OCI-LY3 (cell line): ENCODE data around the gene POLR2B.

ENCODE experiments used
- EZH2phosphoT487 ChIP-seq: fragments of 200-600 bp; shearing (Covaris generic); IDR thresholded peaks from 2 replicates; pipeline ENCODE4 v1.6.1; 2018; ENCODE audit warnings: antibody characterized with exemption, mixed run types, low read depth
- TF ChIP-seq, protein P1 (sequence below): fragments of 200-600, 300-600 bp; sonication (generic); IDR thresholded peaks from 2 replicates; pipeline ENCODE4 v1.5.1; 2014; ENCODE audit warnings: antibody characterized with exemption, low read length, low read depth

DNA sequence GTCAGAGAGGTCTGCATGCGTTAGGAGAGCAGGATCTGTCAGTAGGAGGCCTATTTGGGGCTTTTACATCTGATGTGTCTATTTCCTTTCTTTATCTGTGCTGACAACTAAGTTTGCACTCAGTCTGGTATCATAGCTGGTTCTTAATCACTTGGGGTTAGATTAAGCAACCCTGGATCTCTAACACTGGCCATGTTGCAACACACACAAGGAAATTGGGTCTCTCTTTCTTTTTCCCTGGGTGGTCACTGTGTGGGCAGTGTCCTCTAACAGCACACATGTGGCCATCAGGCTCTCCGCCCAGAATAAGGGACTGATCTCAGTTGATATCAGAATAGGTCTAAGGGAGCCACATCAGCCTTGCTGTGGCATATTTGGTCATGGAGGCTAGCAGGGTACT, 92.6 kb downstream of the POLR2B start:
- TF ChIP-seq, protein P1, sequence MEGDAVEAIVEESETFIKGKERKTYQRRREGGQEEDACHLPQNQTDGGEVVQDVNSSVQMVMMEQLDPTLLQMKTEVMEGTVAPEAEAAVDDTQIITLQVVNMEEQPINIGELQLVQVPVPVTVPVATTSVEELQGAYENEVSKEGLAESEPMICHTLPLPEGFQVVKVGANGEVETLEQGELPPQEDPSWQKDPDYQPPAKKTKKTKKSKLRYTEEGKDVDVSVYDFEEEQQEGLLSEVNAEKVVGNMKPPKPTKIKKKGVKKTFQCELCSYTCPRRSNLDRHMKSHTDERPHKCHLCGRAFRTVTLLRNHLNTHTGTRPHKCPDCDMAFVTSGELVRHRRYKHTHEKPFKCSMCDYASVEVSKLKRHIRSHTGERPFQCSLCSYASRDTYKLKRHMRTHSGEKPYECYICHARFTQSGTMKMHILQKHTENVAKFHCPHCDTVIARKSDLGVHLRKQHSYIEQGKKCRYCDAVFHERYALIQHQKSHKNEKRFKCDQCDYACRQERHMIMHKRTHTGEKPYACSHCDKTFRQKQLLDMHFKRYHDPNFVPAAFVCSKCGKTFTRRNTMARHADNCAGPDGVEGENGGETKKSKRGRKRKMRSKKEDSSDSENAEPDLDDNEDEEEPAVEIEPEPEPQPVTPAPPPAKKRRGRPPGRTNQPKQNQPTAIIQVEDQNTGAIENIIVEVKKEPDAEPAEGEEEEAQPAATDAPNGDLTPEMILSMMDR, result no peak
- TF ChIP-seq EZH2phosphoT487, result no peak
